ENCODE data around the gene ZNF804B. TPM values are rescaled to one million over a fixed set of nuclear protein-coding genes. Genes with fewer than 3 reads are reported as not detected.

The ZNF804B gene
- total RNA-seq, 2 experiments from 2014 or later: not detected

GRCh38 chr7:89103564-89103963 lies 344.1 kb downstream of the ZNF804B start:
- H3K36me3 ChIP-seq (ENCODE audit: insufficient read depth, low read length): no peaks in the 10 kb centered on the region
- H3K9me3 ChIP-seq (ENCODE audit: low read length): no peaks in the 10 kb centered on the region
- DNase-seq (ENCODE audit: low spot score): no peak
- intact Hi-C loops (cut with micrococcal nuclease; ENCODE audit: unreplicated experiment): no loop called here
- no peaks in the 10 kb centered on the region for H3K4me1 ChIP-seq (ENCODE audit: insufficient read depth, low read length, poor library complexity, severe bottlenecking)
- TF ChIP-seq EZH2phosphoT487 (IDR thresholded peaks at IDR 0.05; ENCODE audit: borderline replicate concordance, low read depth, low read length) (no peak), CTCF (conservative IDR thresholded peaks at IDR 0.05; ENCODE audit: low read length) (no peak)
- H2AFZ ChIP-seq (ENCODE audit: low read length): no peak overlapping the region
- H3K4me2 ChIP-seq (ENCODE audit: low read length): no peak overlapping the region
- H3K9me2 ChIP-seq (ENCODE audit: insufficient read depth, low read length): no peaks in the 10 kb centered on the region
- BruUV-seq (replicated peaks): no TSS peak
- H3K4me3 ChIP-seq (ENCODE audit: low read depth, low read length, poor library complexity, severe bottlenecking): no peak overlapping the region
- ChIA-PET POLR2A (no interaction called here), CTCF (ENCODE audit: unreplicated experiment) (no interaction called here)
- H3K27ac ChIP-seq (ENCODE audit: low read depth, low read length, poor library complexity, severe bottlenecking): no peak overlapping the region
- H3K79me2 ChIP-seq (ENCODE audit: insufficient read depth, low read depth, low read length): no peaks in the 10 kb centered on the region
- H4K20me1 ChIP-seq (ENCODE audit: insufficient read depth, low read length): no peaks in the 10 kb centered on the region

GRCh38 chr7:89104748-89105685 lies 345.5 kb downstream of the ZNF804B start:
- Histone ChIP-seq H3K79me2 (ENCODE audit: insufficient read depth, low read depth, low read length) (no peaks in the 10 kb centered on the region), H2AFZ (ENCODE audit: low read length) (no peak overlapping the region), H4K20me1 (ENCODE audit: insufficient read depth, low read length) (no peaks in the 10 kb centered on the region), H3K4me3 (ENCODE audit: low read depth, low read length, poor library complexity, severe bottlenecking) (no peak overlapping the region), H3K4me2 (ENCODE audit: low read length) (no peak overlapping the region), H3K27ac (ENCODE audit: low read depth, low read length, poor library complexity, severe bottlenecking) (no peak overlapping the region), H3K9me2 (ENCODE audit: insufficient read depth, low read length) (no peaks in the 10 kb centered on the region), H3K9me3 (ENCODE audit: low read length) (no peaks in the 10 kb centered on the region), H3K4me1 (ENCODE audit: insufficient read depth, low read length, poor library complexity, severe bottlenecking) (no peaks in the 10 kb centered on the region), H3K36me3 (ENCODE audit: insufficient read depth, low read length) (no peaks in the 10 kb centered on the region)
- BruUV-seq (replicated peaks): no TSS peak
- ChIA-PET CTCF (ENCODE audit: unreplicated experiment) (no interaction called here), POLR2A (no interaction called here)
- intact Hi-C loops (cut with micrococcal nuclease; ENCODE audit: unreplicated experiment): no loop called here
- TF ChIP-seq EZH2phosphoT487 (IDR thresholded peaks at IDR 0.05; ENCODE audit: borderline replicate concordance, low read depth, low read length) (no peak), CTCF (conservative IDR thresholded peaks at IDR 0.05; ENCODE audit: low read length) (no peak)
- DNase-seq (ENCODE audit: low spot score): no peak

DNA sequence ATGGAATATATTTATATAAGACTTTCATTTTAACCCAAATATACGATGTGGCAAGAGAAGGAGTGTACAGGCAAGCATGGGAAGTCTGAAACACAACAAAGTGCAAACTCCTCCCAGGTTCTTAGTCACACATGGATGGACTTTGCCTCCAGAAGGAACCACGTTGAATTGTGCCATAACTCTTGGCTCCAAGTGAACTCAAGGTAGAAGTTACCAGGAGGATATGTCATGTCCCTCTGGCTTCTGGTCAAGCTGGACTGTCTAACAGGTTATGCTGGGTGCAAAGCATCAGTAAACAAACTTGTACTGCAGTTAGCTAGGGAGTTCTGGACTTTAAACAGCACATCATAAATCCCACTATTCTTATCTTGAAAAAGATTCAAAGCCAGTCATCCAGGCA lies 364.4 kb downstream of the ZNF804B start:
- Histone ChIP-seq H4K20me1 (ENCODE audit: insufficient read depth, low read length) (no peaks in the 10 kb centered on the region), H3K79me2 (ENCODE audit: insufficient read depth, low read depth, low read length) (no peaks in the 10 kb centered on the region), H3K9me2 (ENCODE audit: insufficient read depth, low read length) (no peaks in the 10 kb centered on the region), H3K9me3 (ENCODE audit: low read length) (no peaks in the 10 kb centered on the region), H3K36me3 (ENCODE audit: insufficient read depth, low read length) (no peaks in the 10 kb centered on the region), H2AFZ (ENCODE audit: low read length) (no peak overlapping the region), H3K4me1 (ENCODE audit: insufficient read depth, low read length, poor library complexity, severe bottlenecking) (no peaks in the 10 kb centered on the region), H3K4me3 (ENCODE audit: low read depth, low read length, poor library complexity, severe bottlenecking) (no peak overlapping the region), H3K4me2 (ENCODE audit: low read length) (no peak overlapping the region), H3K27ac (ENCODE audit: low read depth, low read length, poor library complexity, severe bottlenecking) (no peak overlapping the region)
- POLR2A ChIA-PET: interaction anchor here (0.6 kb wide), 1 partner anchor 163 kb away, joined by 3 read pairs; no protein-coding TSS in a partner anchor
- no TSS peak for BruUV-seq (replicated peaks)
- TF ChIP-seq EZH2phosphoT487 (IDR thresholded peaks at IDR 0.05; ENCODE audit: borderline replicate concordance, low read depth, low read length): no peak
- DNase-seq (ENCODE audit: low spot score): no peak
- CTCF ChIA-PET (ENCODE audit: unreplicated experiment): interaction anchor here (0.6 kb wide), 1 partner anchor 23 kb away, joined by 3 read pairs; no protein-coding TSS in a partner anchor
- intact Hi-C loops (cut with micrococcal nuclease; ENCODE audit: unreplicated experiment): no loop called here

All from OCI-LY7 (cell line).